Amniotic epithelial cell (primary cell): ENCODE data around the gene B3GAT1.
"Not testable (repeated sequence)": the region's sequence is repeated elsewhere in the genome, so short reads cannot be mapped to it uniquely, and the experiment has no call there.

ENCODE experiments used
- DNase-seq: peaks from one replicate; pipeline ENCODE4 v3.0.0-alpha.2; 2010; ENCODE audit warnings: low read depth

B3GAT1 gene

GRCh38 chr11:134412203-134413042, at the start of gene B3GAT1:
B3GAT1 (minus strand) TSS chr11:134412242; CDS start chr11:134387659, 24,583 bp downstream.
- DNase-seq, result no peak

- DNase-seq, result no peak
Observed at GRCh38 chr11:134461621-134462020, 49.6 kb upstream of the B3GAT1 start.

GRCh38 chr11:134460881-134461280, 48.8 kb upstream of the B3GAT1 start:
- no peak for DNase-seq

- no peak for DNase-seq
Observed at GRCh38 chr11:134460062-134460561, 48.1 kb upstream of the B3GAT1 start.

- no peak for DNase-seq
Observed at GRCh38 chr11:134459246-134460061, 47.4 kb upstream of the B3GAT1 start.

- not testable (repeated sequence) for DNase-seq
Observed at GRCh38 chr11:134457411-134458007, 45.5 kb upstream of the B3GAT1 start.

- DNase-seq, result no peak
Observed at GRCh38 chr11:134455516-134455915, 43.5 kb upstream of the B3GAT1 start.

GRCh38 chr11:134454146-134454690, 42.2 kb upstream of the B3GAT1 start:
- DNase-seq, result no peak

- no peak for DNase-seq
Observed at GRCh38 chr11:134453441-134453840, 41.4 kb upstream of the B3GAT1 start.

- no peak for DNase-seq
Observed at GRCh38 chr11:134452838-134453155, 40.8 kb upstream of the B3GAT1 start.

- DNase-seq, result no peak
Observed at GRCh38 chr11:134452026-134452837, 40.2 kb upstream of the B3GAT1 start.

- no peak for DNase-seq
Observed at GRCh38 chr11:134450186-134450585, 38.1 kb upstream of the B3GAT1 start.

GRCh38 chr11:134449713-134450112, 37.7 kb upstream of the B3GAT1 start:
- DNase-seq, result no peak

- DNase-seq, result no peak
Observed at GRCh38 chr11:134449051-134449450, 37.0 kb upstream of the B3GAT1 start.

GRCh38 chr11:134447696-134448095, 35.7 kb upstream of the B3GAT1 start:
- no peak for DNase-seq

- DNase-seq, result no peak
Observed at GRCh38 chr11:134445601-134446325, 33.7 kb upstream of the B3GAT1 start.

GRCh38 chr11:134444160-134445108, 32.4 kb upstream of the B3GAT1 start:
- DNase-seq, result not testable (repeated sequence)

GRCh38 chr11:134443246-134443645, 31.2 kb upstream of the B3GAT1 start:
- DNase-seq, result no peak

GRCh38 chr11:134442246-134442645, 30.2 kb upstream of the B3GAT1 start:
- no peak for DNase-seq

- DNase-seq, result no peak
Observed at GRCh38 chr11:134441706-134442105, 29.7 kb upstream of the B3GAT1 start.
